Measurements from ENCODE around the gene EML3.

DNA sequence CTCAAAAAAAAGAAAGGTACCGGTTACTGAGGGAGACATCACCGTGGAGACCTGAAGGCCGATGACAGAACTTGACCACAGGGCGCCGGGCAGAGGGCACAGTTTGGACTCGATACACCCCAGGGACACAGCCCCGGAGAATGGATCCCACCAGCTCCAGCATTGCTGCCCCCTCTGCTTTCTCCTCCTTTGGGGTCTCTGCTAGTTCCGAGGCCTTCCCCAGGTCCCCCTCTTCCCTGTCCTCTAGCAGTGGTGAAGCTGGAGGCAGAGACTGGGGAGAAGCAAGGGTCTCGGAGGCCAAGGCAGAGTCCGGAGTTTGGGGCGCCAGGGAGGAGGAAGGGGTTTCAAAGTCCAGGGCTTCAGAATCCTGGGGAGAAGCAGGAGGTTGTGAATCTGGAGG lies 34.0 kb downstream of the EML3 start:
- TF ChIP-seq CTCF (IDR thresholded peaks at IDR 0.05) = no peak
- no peak for TF ChIP-seq EZH2 (IDR thresholded peaks at IDR 0.05)
